HG03045 (cell line): ENCODE results near the gene ATG16L1.
A peak's percentile ranks its signal among the peaks of the same experiment; 100 is the strongest.
"Not testable (repeated sequence)": the region's sequence is repeated elsewhere in the genome, so short reads cannot be mapped to it uniquely, and the experiment has no call there.

Source experiments
- ATAC-seq: cut with Tn5 transposase; IDR thresholded peaks from one replicate; pipeline ENCODE4 v1.9.1; 2021; ENCODE audit warnings: mild to moderate bottlenecking, moderate library complexity; ENCODE audit not compliant: unreplicated experiment

ATG16L1 gene

DNA sequence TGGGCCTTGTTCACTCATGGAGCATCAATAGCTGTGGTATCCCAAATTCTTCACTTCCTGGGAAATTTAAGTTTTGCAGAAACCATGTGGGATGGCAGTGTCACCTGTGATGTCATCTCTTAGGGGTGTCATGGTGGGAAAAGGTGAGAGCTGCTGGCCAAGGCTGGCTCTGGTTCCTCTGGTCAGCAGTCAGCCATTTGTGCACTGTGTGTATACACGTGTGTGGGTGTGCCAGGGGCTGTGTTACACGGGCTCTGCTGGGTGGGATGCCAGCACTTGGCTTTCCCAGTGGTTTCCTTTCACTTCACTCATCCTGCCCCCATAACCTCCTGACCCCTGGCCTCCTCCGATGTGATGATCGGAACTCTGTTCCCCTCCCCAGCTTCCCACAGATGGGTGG is 77.4 kb downstream of the ATG16L1 start:
- ATAC-seq: no peak

- no peak for ATAC-seq
Measured at GRCh38 chr2:233329489-233330135, 78.1 kb downstream of the ATG16L1 start.

DNA sequence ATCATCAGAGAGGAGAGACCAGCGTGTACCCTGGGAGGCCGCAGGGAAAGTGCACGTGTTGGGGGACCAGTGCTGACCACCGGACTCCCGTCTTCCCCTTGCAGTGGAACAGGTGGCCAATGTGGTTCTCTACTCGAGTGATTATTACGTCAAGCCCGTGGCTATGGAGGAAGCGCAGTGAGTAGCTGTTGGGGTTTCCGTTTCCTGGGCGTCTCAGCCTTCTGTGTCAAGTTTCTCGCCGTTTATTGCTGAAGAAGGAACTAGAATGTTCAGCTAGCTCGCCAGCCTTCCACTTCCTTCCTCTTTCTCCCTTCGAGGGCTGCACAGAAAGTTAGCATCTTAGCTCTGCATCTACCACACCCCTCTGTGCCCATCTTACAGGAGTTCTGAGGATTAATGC is 80.1 kb downstream of the ATG16L1 start:
- peak; percentile 75 for ATAC-seq

- ATAC-seq: no peak
Measured at GRCh38 chr2:233332125-233332524, 80.7 kb downstream of the ATG16L1 start.

GRCh38 chr2:233334915-233335314 is 83.4 kb downstream of the ATG16L1 start:
- no peak for ATAC-seq

DNA sequence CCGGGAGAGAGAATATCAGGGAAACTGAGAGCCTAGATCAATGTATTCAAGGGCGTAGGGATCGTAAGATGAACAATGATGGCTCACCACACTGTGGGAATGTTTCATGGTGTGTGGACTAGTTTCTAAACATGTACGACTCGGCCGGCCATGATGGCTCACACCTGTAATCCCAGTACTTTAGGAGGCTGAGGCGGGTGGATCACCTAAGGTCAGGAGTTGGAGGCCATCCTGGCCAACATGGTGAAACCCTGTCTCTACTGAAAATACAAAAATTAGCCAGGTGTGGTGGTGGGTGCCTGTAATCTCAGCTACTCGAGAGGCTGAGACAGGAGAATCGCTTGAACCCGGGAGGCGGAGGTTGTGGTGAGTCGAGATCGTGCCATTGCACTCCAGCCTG is 84.6 kb downstream of the ATG16L1 start:
- ATAC-seq: not testable (repeated sequence)

GRCh38 chr2:233336541-233336940 is 85.1 kb downstream of the ATG16L1 start:
- no peak for ATAC-seq

GRCh38 chr2:233338046-233338445 is 86.6 kb downstream of the ATG16L1 start:
- no peak for ATAC-seq

DNA sequence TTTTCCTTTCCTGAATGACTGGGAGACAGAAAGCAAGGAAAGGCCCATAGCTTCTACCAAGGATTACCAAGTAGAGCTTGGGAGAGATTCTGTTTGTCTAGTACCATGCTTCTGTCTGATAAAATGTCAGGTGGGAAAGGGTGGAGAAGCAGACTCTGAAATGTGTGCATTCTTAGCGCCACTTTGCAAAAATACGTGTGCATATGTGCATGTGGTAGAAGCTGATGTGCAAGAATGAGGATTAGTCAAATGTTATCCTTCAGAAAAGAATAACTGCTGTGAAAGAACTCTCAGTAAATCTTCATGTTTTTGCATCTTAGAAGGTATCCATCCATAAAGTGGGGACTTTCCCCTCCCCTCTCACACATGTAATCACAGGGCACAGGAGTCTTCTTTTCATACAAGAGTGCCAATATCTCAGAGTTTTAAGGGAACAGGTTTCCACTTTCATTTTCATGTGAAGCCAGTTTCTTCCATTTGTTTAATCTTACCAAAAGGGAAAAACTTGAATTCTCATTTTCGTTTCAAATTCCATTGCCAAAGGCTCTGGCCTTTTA is 87.4 kb downstream of the ATG16L1 start:
- ATAC-seq: no peak

DNA sequence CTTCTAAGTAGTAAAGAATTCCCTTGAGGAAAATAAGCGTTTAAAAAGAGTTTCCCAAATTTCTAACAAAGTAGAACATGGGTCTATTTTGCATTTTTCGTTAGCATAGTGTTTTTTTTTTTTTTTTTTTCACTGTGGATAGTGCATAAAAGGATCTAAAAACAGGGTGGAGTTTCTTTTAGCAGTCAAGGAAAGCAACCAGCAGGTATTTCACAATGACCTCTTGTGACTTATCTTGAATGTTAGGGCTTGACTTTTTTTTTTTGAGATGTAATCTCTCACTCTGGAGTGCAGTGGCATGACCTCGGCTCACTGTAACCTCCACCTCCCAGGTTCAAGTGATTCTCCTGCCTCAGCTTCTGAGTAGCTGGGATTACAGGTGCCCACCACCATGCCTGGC is 88.0 kb downstream of the ATG16L1 start:
- no peak for ATAC-seq

DNA sequence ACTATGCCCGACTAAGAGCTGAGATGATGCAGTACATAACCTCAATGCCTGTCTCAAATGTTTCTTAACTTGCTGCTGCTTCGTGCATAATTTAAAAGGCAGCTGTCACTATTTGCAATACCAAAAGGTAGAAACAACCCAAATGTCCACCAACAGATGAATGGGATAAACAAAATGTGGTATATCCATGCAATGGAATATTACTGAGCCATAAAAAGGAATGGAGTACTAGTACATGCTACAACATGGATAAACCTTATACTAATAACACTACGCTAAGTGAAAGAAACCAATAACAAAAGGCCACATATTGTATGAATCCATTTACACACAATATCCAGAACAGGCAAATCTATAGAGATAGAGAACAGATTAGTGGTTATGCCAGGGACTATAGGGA is 89.8 kb downstream of the ATG16L1 start:
- no peak for ATAC-seq

DNA sequence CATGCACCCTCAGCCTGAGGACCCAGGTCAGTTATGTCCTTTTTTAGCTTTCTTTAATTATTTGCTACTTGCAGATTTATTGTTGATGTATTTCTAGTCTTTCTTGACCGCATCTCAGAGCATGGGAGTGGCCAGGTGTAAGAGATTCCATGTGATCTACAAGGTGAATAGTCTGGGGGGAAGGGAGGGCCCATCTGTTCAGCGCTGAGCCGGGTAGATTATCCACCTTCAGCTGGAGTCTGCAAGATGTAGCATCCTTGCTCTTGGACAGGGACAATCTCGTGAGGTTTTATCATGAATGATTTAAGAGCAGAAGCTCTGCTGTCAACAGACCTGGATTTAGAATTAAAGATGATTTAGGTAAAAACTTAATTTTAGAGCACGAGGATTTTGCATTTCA is 90.8 kb downstream of the ATG16L1 start:
- ATAC-seq: no peak

- ATAC-seq: no peak
Measured at GRCh38 chr2:233343171-233343705, 91.8 kb downstream of the ATG16L1 start.
